NT2/D1 (cell line): ENCODE measurements around the gene POLN.

Experiments used
- YY1 ChIP-seq: IDR thresholded peaks from 2 replicates; pipeline ENCODE4 v1.6.1; 2011; ENCODE audit not compliant: insufficient read length, insufficient read depth
- ZNF274 ChIP-seq: IDR thresholded peaks from 2 replicates; pipeline ENCODE4 v1.6.1; 2011; ENCODE audit warnings: mild to moderate bottlenecking, low read depth, low read length

DNA sequence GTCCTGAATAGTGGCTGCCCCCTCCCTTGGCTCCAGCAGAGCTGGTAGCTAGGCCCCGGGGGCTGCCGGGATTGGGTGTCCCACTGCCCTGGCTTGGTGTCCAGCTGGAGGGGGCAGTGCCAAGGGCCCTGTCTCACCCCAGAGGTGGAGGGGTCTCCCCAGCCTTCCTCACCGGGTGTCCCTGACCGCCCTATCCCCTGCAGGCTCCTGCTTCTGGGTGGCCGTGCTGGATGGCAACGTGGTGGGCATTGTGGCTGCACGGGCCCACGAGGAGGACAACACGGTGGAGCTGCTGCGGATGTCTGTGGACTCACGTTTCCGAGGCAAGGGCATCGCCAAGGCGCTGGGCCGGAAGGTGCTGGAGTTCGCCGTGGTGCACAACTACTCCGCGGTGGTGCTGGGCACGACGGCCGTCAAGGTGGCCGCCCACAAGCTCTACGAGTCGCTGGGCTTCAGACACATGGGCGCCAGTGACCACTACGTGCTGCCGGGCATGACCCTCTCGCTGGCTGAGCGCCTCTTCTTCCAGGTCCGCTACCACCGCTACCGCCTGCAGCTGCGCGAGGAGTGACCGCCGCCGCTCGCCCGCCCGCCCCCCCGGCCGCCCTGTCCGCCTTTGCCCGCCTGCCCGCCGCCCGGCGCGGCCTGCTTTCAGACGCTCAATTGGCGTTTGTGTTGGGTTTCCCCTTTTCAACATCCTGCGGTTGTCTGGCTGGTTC lies 178.2 kb downstream of the POLN start:
- TF ChIP-seq YY1 (no peak), ZNF274 (no peak)
